Uterus (tissue), 4 donors: ENCODE data around the gene TAPBP. TPM values are rescaled to one million over a fixed set of nuclear protein-coding genes. Genes with fewer than 3 reads are reported as not detected.
"Not testable (repeated sequence)": the region's sequence is repeated elsewhere in the genome, so short reads cannot be mapped to it uniquely, and the experiment has no call there.

Experiments used
- DNase-seq, 2 donors: peaks; one replicate each; pipeline ENCODE4 v3.0.0-alpha.2; 2019 to 2020
- H3K27ac ChIP-seq, 2 donors: fragments of 200-600 bp; sonication (generic); 1 replicate in 1 of 2; 2 replicates in 1 of 2; pipeline ENCODE4 v1.5.1; 2016 to 2018
- H3K27me3 ChIP-seq, 2 donors: fragments of 200-600 bp; sonication (generic); one replicate each; pipeline ENCODE4 v1.5.1; 2018 to 2019; ENCODE audit warnings: control low read depth in 1 of 2
- H3K36me3 ChIP-seq, 2 donors: fragments of 200-600 bp; sonication (generic); one replicate each; pipeline ENCODE4 v1.5.1; 2019; ENCODE audit warnings: control low read depth in 1 of 2
- H3K4me1 ChIP-seq, 2 donors: fragments of 200-600 bp; sonication (generic); one replicate each; pipeline ENCODE4 v1.5.1; 2018 to 2019; ENCODE audit warnings: control low read depth in 1 of 2
- H3K4me3 ChIP-seq, 2 donors: fragments of 200-600 bp; sonication (generic); 1 replicate in 1 of 2; 2 replicates in 1 of 2; pipeline ENCODE4 v1.5.1; 2018 to 2019; ENCODE audit warnings: mild to moderate bottlenecking in 1 of 2
- H3K9me3 ChIP-seq, 2 donors: fragments of 200-600 bp; sonication (generic); one replicate each; pipeline ENCODE4 v1.5.1; 2019; ENCODE audit warnings: control low read depth in 1 of 2
- CTCF ChIP-seq, 4 experiments: fragments of 200-600 bp in 2 of 4; fragments of 450-650 bp in 2 of 4; sonication (generic) in 2 of 4; IDR thresholded peaks; one replicate each; pipeline ENCODE4 v1.5.1; 2016 to 2019; ENCODE audit warnings: antibody characterized with exemption in 4 of 4, mild to moderate bottlenecking in 2 of 4, moderate library complexity in 1 of 4
- POLR2A ChIP-seq, 2 donors: fragments of 450-650 bp; IDR thresholded peaks; one replicate each; pipeline ENCODE4 v1.6.1; 2016; ENCODE audit warnings: antibody characterized with exemption in 2 of 2, mild to moderate bottlenecking in 1 of 2, moderate library complexity in 1 of 2
- intact Hi-C: fragments of 100-400 bp; cut with DNase I; formaldehyde crosslinking; loops from one replicate; pipeline ENCODE4 v1.15.1; 2023; ENCODE audit warnings: low total_unique reads
- total RNA-seq, 4 donors: library from RNA; depleted of rRNA in 3 of 4; stranded (reverse); fragments of >200 nt in 3 of 4; gene quantifications; one replicate each; pipeline versions ENCODE4 v1.1.0 to v1.2.4, GENCODE V29; 2014 to 2023
- donor health status: DM: yes; HTN: yes; CAD: no.

The TAPBP gene
- total RNA-seq, 4 donors from 2014 or later = 17.6 to 83.9 (median 41.4) TPM

DNA sequence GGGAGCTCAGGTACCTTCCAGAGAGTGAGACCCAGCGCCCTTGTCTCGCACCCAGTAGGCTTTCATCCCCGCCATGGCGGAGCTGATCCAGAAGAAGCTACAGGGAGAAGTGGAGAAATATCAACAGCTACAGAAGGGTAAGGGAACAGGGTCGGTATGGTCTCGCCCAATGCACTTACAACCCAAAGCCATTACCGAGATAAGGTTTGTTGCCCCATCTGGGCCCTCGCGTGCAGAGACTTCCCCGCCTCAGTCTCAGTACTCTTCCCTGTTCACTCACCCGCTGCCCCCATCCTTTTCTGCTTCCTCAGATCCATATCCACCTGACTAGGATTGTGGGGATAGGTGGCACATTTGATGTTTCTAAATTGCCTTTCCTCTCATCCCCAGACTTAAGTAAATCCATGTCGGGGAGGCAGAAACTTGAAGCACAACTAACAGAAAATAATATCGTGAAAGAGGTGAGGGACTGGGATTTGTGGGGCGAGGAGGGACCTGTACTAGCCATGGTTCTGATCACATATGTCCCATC, 24.0 kb downstream of the TAPBP start:
- Histone ChIP-seq H3K27me3 (no peaks in the 10 kb centered on the region), H3K36me3 (no peaks in the 10 kb centered on the region), H3K9me3 (no peaks in the 10 kb centered on the region), H3K4me3 (peak overlapping the region; percentile 80 to 92), H3K4me1 (peaks cover 9 to 20% of the 10 kb centered on the region in 2 donors), H3K27ac (peak overlapping the region; percentile 81 to 87)
- TF ChIP-seq POLR2A (IDR thresholded peaks at IDR 0.05) = no peak
- no peak for DNase-seq
- intact Hi-C loops = loop anchor here (10.0 kb wide), 2 partner anchors 85 to 135 kb away; partner anchors contain the start of genes HSD17B8, RING1, RXRB and SLC39A7

DNA sequence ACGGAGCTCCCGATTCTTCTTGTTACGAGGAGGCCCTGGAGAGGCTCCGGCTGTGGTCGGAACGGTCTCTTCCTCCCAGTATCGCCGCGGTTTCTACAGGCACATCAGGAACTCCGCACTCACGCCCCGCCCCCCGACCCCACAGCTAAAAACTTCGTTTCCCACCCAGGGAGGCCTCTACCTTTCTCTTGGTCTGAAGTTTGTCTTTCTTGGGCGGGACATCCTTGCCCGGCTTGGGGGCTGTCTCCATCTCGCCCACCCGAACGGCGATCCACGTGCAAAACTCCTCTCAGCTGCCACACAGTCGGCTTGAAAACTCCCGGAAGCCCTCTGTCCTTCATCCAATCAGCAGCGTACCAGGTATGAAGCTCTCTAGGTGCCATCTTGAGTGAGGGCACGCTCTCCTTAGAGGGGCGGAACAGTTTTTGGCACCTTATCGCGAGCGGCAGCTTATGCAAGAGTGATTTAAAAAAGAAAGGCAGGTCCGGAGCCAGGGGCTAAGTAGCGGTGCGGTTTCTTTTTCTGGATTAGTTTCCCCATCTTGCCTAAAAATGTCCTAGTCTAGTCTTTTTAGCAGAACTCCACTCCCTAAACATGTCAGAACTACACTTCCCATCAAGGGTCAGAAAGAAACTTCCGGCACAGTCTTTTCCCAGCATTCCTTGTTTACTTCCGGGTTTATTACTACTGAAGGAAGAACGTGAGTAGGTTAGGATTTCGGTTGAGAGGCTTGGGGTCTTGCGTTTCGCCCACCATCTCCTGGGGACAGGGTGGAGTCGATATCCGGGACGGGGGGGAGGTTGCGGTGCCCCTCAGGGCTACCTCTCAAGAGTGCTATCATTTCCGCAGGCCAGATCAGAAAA, 24.7 kb downstream of the TAPBP start, which contains the start of the genes PFDN6 and WDR46:
Gene PFDN6, plus strand, starts transcription at position 681 of the 863 bp plus-strand sequence. CDS start 256 bp downstream, outside the sequence.
Gene WDR46, minus strand, starts transcription at position 319 of the 863 bp plus-strand sequence. Its CDS starts 69 bp downstream, at position 250.
- Histone ChIP-seq H3K27me3 (no peaks in the 10 kb centered on the region), H3K36me3 (no peaks in the 10 kb centered on the region), H3K4me1 (peaks cover 9 to 20% of the 10 kb centered on the region in 2 donors), H3K27ac (peak within 1 kb of the TSS; percentile 81 to 87), H3K9me3 (no peaks in the 10 kb centered on the region), H3K4me3 (peak within 1 kb of the TSS; percentile 80 to 92)
- TF ChIP-seq POLR2A (IDR thresholded peaks at IDR 0.05) = peak in 1 of 2 donors; percentile 34
- peak in 1 of 4 experiments; percentile 5 for TF ChIP-seq CTCF (IDR thresholded peaks at IDR 0.05)
- intact Hi-C loops = no loop called here
- DNase-seq = peak; percentile 79 to 84

GRCh38 chr6:33288141-33288920, 25.5 kb downstream of the TAPBP start:
- TF ChIP-seq POLR2A (IDR thresholded peaks at IDR 0.05) = no peak
- no peak for TF ChIP-seq CTCF (IDR thresholded peaks at IDR 0.05)
- Histone ChIP-seq H3K4me1 (peaks cover 9 to 20% of the 10 kb centered on the region in 2 donors), H3K27ac (peak overlapping the region; percentile 81 to 87), H3K27me3 (no peaks in the 10 kb centered on the region), H3K36me3 (no peaks in the 10 kb centered on the region), H3K9me3 (no peaks in the 10 kb centered on the region), H3K4me3 (peak overlapping the region; percentile 80 to 92)
- intact Hi-C loops = no loop called here
- DNase-seq = no peak

GRCh38 chr6:33286946-33287914, 26.6 kb downstream of the TAPBP start:
- no peaks in the 10 kb centered on the region for H3K36me3 ChIP-seq
- DNase-seq = no peak

DNA sequence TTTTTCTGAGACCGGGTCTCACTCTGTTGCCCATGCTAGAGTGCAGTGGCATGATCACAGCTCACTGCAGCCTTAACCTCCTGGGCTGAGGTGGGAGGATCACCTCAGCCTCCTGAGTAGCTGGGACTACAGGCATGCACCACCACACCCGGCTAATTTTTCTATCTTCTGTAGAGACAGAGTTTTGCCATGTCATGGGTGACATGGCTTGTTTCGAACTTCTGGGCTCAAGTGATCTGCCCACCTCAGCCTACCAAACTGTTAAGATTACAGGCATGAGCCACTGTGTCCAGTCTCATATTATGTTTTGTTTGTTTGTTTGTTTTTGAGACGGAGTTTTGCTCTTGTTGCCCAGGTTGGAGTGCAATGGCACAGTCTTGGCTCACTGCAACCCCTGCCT, 28.7 kb downstream of the TAPBP start:
- intact Hi-C loops, DNase-seq, H3K36me3 ChIP-seq, H3K27me3 ChIP-seq, H3K27ac ChIP-seq, H3K9me3 ChIP-seq, H3K4me3 ChIP-seq: not testable (repeated sequence)
- peaks cover 6 to 15% of the 10 kb centered on the region in 2 donors for H3K4me1 ChIP-seq

More at GRCh38 chr6:33286946-33287914, 26.6 kb downstream of the TAPBP start:
- intact Hi-C loops = no loop called here
- Histone ChIP-seq H3K9me3 (no peaks in the 10 kb centered on the region), H3K27me3 (no peaks in the 10 kb centered on the region), H3K4me3 (no peak overlapping the region), H3K27ac (no peak overlapping the region), H3K4me1 (peaks cover 9 to 20% of the 10 kb centered on the region in 2 donors)
- TF ChIP-seq POLR2A (IDR thresholded peaks at IDR 0.05) (no peak), CTCF (IDR thresholded peaks at IDR 0.05) (no peak)
